Stomach (tissue), 4 donors: ENCODE data around the gene PDCD6IP.
"Not testable (repeated sequence)": the region's sequence is repeated elsewhere in the genome, so short reads cannot be mapped to it uniquely, and the experiment has no call there.

Experiments
- CTCF ChIP-seq, 7 experiments: fragments of 450-650 bp in 4 of 7; fragments of 200-600 bp in 3 of 7; sonication (generic) in 3 of 7; IDR thresholded peaks; one replicate each; pipeline ENCODE4 v1.5.1; 2016 to 2019; ENCODE audit warnings: antibody characterized with exemption in 7 of 7, control low read depth in 2 of 7, mild to moderate bottlenecking in 1 of 7
- POLR2A ChIP-seq, 4 donors: fragments of 450-650 bp; IDR thresholded peaks; one replicate each; pipeline ENCODE4 v1.6.1; 2016; ENCODE audit warnings: antibody characterized with exemption in 4 of 4, control low read depth in 2 of 4, mild to moderate bottlenecking in 1 of 4, moderate library complexity in 1 of 4

GRCh38 chr3:33781413-33781812, 17.0 kb upstream of the PDCD6IP start:
- not testable (repeated sequence) for TF ChIP-seq CTCF, POLR2A (IDR thresholded peaks at IDR 0.05)
